Mesodermal cell (in vitro differentiated cells): Measurements from ENCODE around the gene VSIG10L2.
"Not testable (repeated sequence)": the region's sequence is repeated elsewhere in the genome, so short reads cannot be mapped to it uniquely, and the experiment has no call there.

ENCODE experiments used
- H3K27ac ChIP-seq: 2 replicates; pipeline ENCODE4 v1.7.0; 2013; ENCODE audit warnings: mild to moderate bottlenecking, low read depth, low read length, moderate library complexity; ENCODE audit not compliant: severe bottlenecking
- H3K36me3 ChIP-seq: 2 replicates; pipeline ENCODE4 v1.7.1; 2013; ENCODE audit warnings: mild to moderate bottlenecking, low read length, moderate library complexity; ENCODE audit not compliant: control insufficient read depth, insufficient read depth
- H3K4me1 ChIP-seq: one replicate; pipeline ENCODE4 v1.7.1; 2013; ENCODE audit warnings: mild to moderate bottlenecking, low read length; ENCODE audit not compliant: insufficient read depth, control insufficient read depth, poor library complexity, severe bottlenecking
- H3K4me3 ChIP-seq: 2 replicates; pipeline ENCODE4 v1.7.0; 2013; ENCODE audit warnings: low read length, control low read depth, mild to moderate bottlenecking; ENCODE audit not compliant: insufficient read depth, poor library complexity, severe bottlenecking; ENCODE audit errors: extremely low read depth
- H3K9me3 ChIP-seq: 2 replicates; pipeline ENCODE4 v1.7.1; 2013; ENCODE audit warnings: mild to moderate bottlenecking, low read length, moderate library complexity; ENCODE audit not compliant: control insufficient read depth
- WGBS, 2 experiments: methylation state at CpG; one replicate each; pipeline ENCODE4 v1.1.5; 2013; ENCODE audit warnings: missing lambda C conversion rate in 2 of 2; ENCODE audit not compliant: insufficient coverage in 2 of 2; 5-methylcytosine and 5-hydroxymethylcytosine counted together

Gene VSIG10L2

GRCh38 chr11:125971618-125972017 lies 25.8 kb downstream of the VSIG10L2 start:
- Histone ChIP-seq H3K4me1 (no peaks in the 10 kb centered on the region), H3K9me3 (no peaks in the 10 kb centered on the region), H3K4me3 (no peak overlapping the region), H3K27ac (no peak overlapping the region), H3K36me3 (peaks cover 4% of the 10 kb centered on the region)
- WGBS, 2 experiments, result 79 to 85% methylated on average over 5 to 6 of the region's 6 CpGs

- Histone ChIP-seq H3K4me3 (no peak overlapping the region), H3K27ac (no peak overlapping the region), H3K9me3 (no peaks in the 10 kb centered on the region), H3K36me3 (peaks cover 4% of the 10 kb centered on the region), H3K4me1 (no peaks in the 10 kb centered on the region)
These were observed 28.4 kb downstream of the VSIG10L2 start for GRCh38 chr11:125974284-125974683.

- H3K27ac ChIP-seq, result no peak overlapping the region
- no peak overlapping the region for H3K4me3 ChIP-seq
- peaks cover 8% of the 10 kb centered on the region for H3K36me3 ChIP-seq
- no peaks in the 10 kb centered on the region for H3K9me3 ChIP-seq
- no peaks in the 10 kb centered on the region for H3K4me1 ChIP-seq
- WGBS, 2 experiments, result 100% methylated on average over 1 of the region's 6 CpGs; no CpG with 5 or more reads in 1 of the 2 experiments
These were observed 29.8 kb downstream of the VSIG10L2 start for GRCh38 chr11:125975634-125976033.

- Histone ChIP-seq H3K27ac (no peak overlapping the region), H3K4me3 (no peak overlapping the region), H3K9me3 (no peaks in the 10 kb centered on the region), H3K4me1 (no peaks in the 10 kb centered on the region), H3K36me3 (peaks cover 12% of the 10 kb centered on the region)
These were observed 30.3 kb downstream of the VSIG10L2 start for GRCh38 chr11:125976156-125976555.

- 100% methylated on average over 1 of the region's 3 CpGs; no CpG with 5 or more reads in 1 of the 2 experiments for WGBS, 2 experiments
- Histone ChIP-seq H3K36me3 (peaks cover 12% of the 10 kb centered on the region), H3K4me1 (no peaks in the 10 kb centered on the region), H3K4me3 (no peak overlapping the region), H3K9me3 (no peaks in the 10 kb centered on the region), H3K27ac (no peak overlapping the region)
These were observed 31.5 kb downstream of the VSIG10L2 start for GRCh38 chr11:125977333-125977732.

GRCh38 chr11:125978181-125978716 lies 32.4 kb downstream of the VSIG10L2 start:
- Histone ChIP-seq H3K4me1 (peaks cover 3% of the 10 kb centered on the region), H3K36me3 (peaks cover 12% of the 10 kb centered on the region), H3K4me3 (no peak overlapping the region), H3K9me3 (no peaks in the 10 kb centered on the region), H3K27ac (no peak overlapping the region)
- WGBS, 2 experiments, result 80 to 83% methylated on average over 1 to 3 of the region's 6 CpGs

- Histone ChIP-seq H3K27ac (no peak overlapping the region), H3K4me1 (peaks cover 9% of the 10 kb centered on the region)
These were observed 33.0 kb downstream of the VSIG10L2 start for GRCh38 chr11:125978778-125979407.

GRCh38 chr11:125979511-125979910 lies 33.7 kb downstream of the VSIG10L2 start:
- WGBS, 2 experiments, result 73% methylated on average over 2 of the region's 3 CpGs; no CpG with 5 or more reads in 1 of the 2 experiments

More at GRCh38 chr11:125978778-125979407, 33.0 kb downstream of the VSIG10L2 start:
- WGBS, 2 experiments, result 86 to 90% methylated on average over 1 of the region's 3 CpGs
- Histone ChIP-seq H3K4me3 (no peak overlapping the region), H3K9me3 (no peaks in the 10 kb centered on the region), H3K36me3 (peaks cover 12% of the 10 kb centered on the region)

GRCh38 chr11:125980436-125980835 lies 34.6 kb downstream of the VSIG10L2 start:
- 69 to 72% methylated on average over 5 to 8 of the region's 8 CpGs for WGBS, 2 experiments
- H3K36me3 ChIP-seq, result peaks cover 11% of the 10 kb centered on the region
- peaks cover 13% of the 10 kb centered on the region for H3K4me1 ChIP-seq
- H3K27ac ChIP-seq, result no peak overlapping the region
- H3K4me3 ChIP-seq, result no peak overlapping the region
- H3K9me3 ChIP-seq, result no peaks in the 10 kb centered on the region

More at GRCh38 chr11:125979511-125979910, 33.7 kb downstream of the VSIG10L2 start:
- H3K4me1 ChIP-seq, result peaks cover 12% of the 10 kb centered on the region
- no peaks in the 10 kb centered on the region for H3K9me3 ChIP-seq
- no peak overlapping the region for H3K4me3 ChIP-seq
- no peak overlapping the region for H3K27ac ChIP-seq
- peaks cover 12% of the 10 kb centered on the region for H3K36me3 ChIP-seq

GRCh38 chr11:125982348-125982730 lies 36.5 kb downstream of the VSIG10L2 start:
- peaks cover 8% of the 10 kb centered on the region for H3K36me3 ChIP-seq
- no CpG with 5 or more reads among the region's 3 CpGs for WGBS, 2 experiments
- H3K27ac ChIP-seq, result no peak overlapping the region
- no peaks in the 10 kb centered on the region for H3K9me3 ChIP-seq
- H3K4me3 ChIP-seq, result no peak overlapping the region
- H3K4me1 ChIP-seq, result peaks cover 13% of the 10 kb centered on the region

GRCh38 chr11:125985956-125986355 lies 40.1 kb downstream of the VSIG10L2 start:
- H3K27ac ChIP-seq, H3K36me3 ChIP-seq, H3K4me3 ChIP-seq, H3K9me3 ChIP-seq: not testable (repeated sequence)
- WGBS, 2 experiments, result 90 to 100% methylated on average over 2 to 4 of the region's 6 CpGs
- peaks cover 13% of the 10 kb centered on the region for H3K4me1 ChIP-seq
